Measurements from ENCODE around the gene CXCL17. TPM values are rescaled to one million over a fixed set of nuclear protein-coding genes. Genes with fewer than 3 reads are reported as not detected.

The CXCL17 gene
- total RNA-seq, 2 experiments from 2014 or later = not detected

DNA sequence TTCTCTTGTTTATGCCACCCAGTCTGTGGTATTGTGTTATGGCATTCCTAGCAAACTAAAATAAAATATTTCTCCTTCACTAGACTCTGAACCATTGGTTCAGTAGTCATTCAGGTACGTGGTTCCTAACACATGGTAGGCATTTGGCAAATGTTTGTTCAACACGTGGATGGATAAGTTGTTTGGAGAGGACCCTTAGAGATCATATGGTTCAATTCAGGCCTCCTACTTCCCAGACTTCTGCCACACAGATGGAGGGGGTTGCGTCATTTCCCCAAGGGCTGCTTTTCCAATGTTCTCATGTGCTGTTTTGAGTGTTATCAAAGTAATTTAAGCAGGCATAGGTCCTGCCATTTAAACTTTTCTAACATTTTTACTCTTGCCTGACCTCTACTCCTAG, 6.7 kb downstream of the CXCL17 start:
- no peak for DNase-seq
- no peaks in the 10 kb centered on the region for H3K9me3 Mint-ChIP-seq (ENCODE audit: insufficient read depth)
- ChIA-PET CTCF (interaction anchor here (0.6 to 3.1 kb wide), 4 partner anchors 10 to 92 kb away, joined by 3 to 21 read pairs (median 5); partner anchors contain the start of gene CEACAM1), POLR2A (interaction anchor here (1.5 kb wide), 1 partner anchor 12 kb away, joined by 5 read pairs; no protein-coding TSS in a partner anchor)
- H3K27me3 Mint-ChIP-seq (ENCODE audit: low read depth) = no peaks in the 10 kb centered on the region
- ATAC-seq = no peak
- no peaks in the 10 kb centered on the region for H3K36me3 Mint-ChIP-seq (ENCODE audit: low read depth)
- no peak overlapping the region for H3K27ac Mint-ChIP-seq
- no peak overlapping the region for H3K4me3 Mint-ChIP-seq
- H3K4me1 Mint-ChIP-seq (ENCODE audit: low read depth) = peaks cover 21% of the 10 kb centered on the region

DNA sequence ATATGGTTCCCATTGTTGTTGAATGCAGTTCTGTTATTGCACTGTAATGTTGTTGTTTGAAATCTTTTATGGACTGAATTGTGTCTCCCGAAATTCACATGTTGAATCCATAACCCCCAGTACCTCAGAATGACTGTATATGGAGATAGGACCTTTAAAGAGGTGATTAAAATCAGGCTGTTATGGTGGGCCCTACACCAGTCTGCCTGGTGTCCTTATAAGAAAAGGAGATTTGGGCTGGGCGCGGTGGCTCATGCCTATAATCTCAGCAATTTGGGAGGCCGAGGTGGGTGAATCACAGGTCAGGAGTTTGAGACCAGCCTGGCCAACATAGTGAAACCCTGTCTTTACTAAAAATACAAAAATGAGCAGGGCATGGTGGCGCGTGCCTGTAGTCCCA, 7.4 kb downstream of the CXCL17 start:
- POLR2A ChIA-PET = interaction anchor here (1.5 kb wide), 1 partner anchor 12 kb away, joined by 5 read pairs; no protein-coding TSS in a partner anchor
- Mint-ChIP-seq H3K4me1 (ENCODE audit: low read depth) (peaks cover 14% of the 10 kb centered on the region), H3K27me3 (ENCODE audit: low read depth) (no peaks in the 10 kb centered on the region), H3K36me3 (ENCODE audit: low read depth) (no peaks in the 10 kb centered on the region), H3K9me3 (ENCODE audit: insufficient read depth) (no peaks in the 10 kb centered on the region), H3K4me3 (no peak overlapping the region), H3K27ac (no peak overlapping the region)
- CTCF ChIA-PET = interaction anchor here (0.6 to 3.6 kb wide), 4 partner anchors 9 to 93 kb away, joined by 3 to 31 read pairs (median 5); partner anchors contain the start of gene CEACAM1
- DNase-seq = no peak
- ATAC-seq = no peak

DNA sequence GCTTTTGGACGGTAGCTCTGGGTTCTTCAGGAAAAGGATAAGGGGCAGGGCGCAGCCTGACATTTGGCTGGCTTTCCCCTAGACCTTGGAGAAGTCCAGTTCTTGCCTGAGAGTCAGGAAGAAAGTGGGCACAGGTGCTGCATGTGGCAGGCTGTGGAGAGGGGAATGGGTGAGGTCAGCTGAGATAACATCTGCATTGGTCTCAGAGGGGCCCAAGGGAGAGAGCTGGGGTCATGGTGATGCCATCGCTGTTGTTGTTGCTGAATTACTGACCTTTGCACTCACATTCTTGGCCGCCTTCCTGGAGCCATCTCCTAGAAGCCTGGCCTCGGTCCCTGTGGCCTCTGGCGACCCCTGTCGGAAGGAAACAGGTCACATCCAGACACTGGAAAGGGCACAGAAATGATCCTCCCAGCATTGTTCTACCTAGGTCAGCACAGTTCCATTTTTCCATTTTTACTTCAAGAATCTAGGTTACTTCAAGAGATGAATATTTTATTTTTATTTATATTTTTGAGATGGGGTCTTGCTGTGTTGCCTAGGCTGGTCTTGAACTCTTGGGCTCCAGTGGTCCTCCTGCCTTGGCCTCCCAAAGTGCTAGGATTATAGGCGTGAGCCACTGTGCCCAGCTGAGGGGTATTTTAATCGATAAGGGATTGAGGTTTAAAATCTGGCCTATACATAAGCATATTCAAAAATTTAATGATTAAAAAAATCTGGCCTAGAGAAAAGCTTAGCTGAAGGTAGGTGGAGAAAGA, 9.1 kb downstream of the CXCL17 start:
- peak; percentile 70 for ATAC-seq
- Mint-ChIP-seq H3K27me3 (ENCODE audit: low read depth) (no peaks in the 10 kb centered on the region), H3K4me3 (no peak overlapping the region), H3K9me3 (ENCODE audit: insufficient read depth) (no peaks in the 10 kb centered on the region), H3K4me1 (ENCODE audit: low read depth) (peaks cover 10% of the 10 kb centered on the region), H3K36me3 (ENCODE audit: low read depth) (no peaks in the 10 kb centered on the region), H3K27ac (no peak overlapping the region)
- ChIA-PET CTCF (interaction anchor here (0.6 to 3.6 kb wide), 16 partner anchors 9 to 310 kb away, joined by 3 to 31 read pairs (median 3); partner anchors contain the start of genes CEACAM1 and CXCL17), POLR2A (interaction anchor here (0.9 kb wide), 1 partner anchor 11 kb away, joined by 5 read pairs; no protein-coding TSS in a partner anchor)
- peak; percentile 73 for DNase-seq

DNA sequence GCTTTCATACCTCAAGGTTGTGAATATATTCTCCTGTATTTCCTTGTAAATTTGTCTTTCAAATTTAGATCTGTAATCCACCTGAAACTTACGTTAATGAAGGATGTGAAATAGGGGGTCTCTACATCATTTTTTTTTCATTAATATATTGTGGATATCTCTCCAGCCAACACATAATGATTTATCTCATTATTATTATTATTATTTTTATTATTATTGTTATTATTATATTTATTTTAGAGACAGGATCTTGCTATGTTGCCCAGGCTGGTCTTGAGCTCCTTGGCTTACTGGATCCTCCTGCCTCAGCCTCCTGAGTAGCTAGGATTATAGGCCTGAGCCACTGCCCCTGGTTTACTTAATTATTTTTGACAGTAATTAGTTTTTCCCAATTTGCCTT, 11.3 kb downstream of the CXCL17 start:
- ChIA-PET POLR2A (no interaction called here), CTCF (interaction anchor here (1.0 to 2.1 kb wide), 2 partner anchors 9 to 100 kb away, joined by 3 to 13 read pairs; no protein-coding TSS in a partner anchor)
- Mint-ChIP-seq H3K4me3 (no peak overlapping the region), H3K27ac (no peak overlapping the region), H3K36me3 (ENCODE audit: low read depth) (no peaks in the 10 kb centered on the region), H3K4me1 (ENCODE audit: low read depth) (peaks cover 5% of the 10 kb centered on the region), H3K27me3 (ENCODE audit: low read depth) (no peaks in the 10 kb centered on the region), H3K9me3 (ENCODE audit: insufficient read depth) (no peaks in the 10 kb centered on the region)
- DNase-seq (no peak), ATAC-seq (no peak)

DNA sequence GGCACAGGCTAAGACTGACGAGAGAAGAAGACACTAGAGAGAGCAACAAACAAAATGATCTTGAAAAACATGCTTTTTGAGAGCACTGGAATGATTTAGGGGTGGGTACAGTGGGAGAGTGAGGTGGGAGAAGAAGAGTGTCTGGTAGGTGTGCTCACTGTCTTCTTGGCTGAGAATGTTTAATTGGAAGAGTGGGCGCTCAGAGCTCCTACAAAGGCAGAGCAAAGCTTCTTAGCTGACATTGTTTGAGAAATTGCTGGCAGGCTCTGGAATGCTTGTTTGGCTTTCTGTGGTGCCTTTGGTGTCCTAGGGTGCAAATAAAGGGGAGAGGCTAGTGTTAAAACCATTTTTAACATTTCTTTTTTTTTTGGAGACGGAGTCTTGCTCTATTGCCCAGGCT, 14.1 kb downstream of the CXCL17 start:
- POLR2A ChIA-PET = no interaction called here
- DNase-seq = no peak
- Mint-ChIP-seq H3K27me3 (ENCODE audit: low read depth) (no peaks in the 10 kb centered on the region), H3K4me1 (ENCODE audit: low read depth) (peaks cover 12% of the 10 kb centered on the region), H3K27ac (no peak overlapping the region), H3K36me3 (ENCODE audit: low read depth) (no peaks in the 10 kb centered on the region), H3K9me3 (ENCODE audit: insufficient read depth) (no peaks in the 10 kb centered on the region), H3K4me3 (no peak overlapping the region)
- ATAC-seq = no peak
- CTCF ChIA-PET = interaction anchor here (1.1 to 1.7 kb wide), 2 partner anchors 8 to 12 kb away, joined by 3 to 10 read pairs; no protein-coding TSS in a partner anchor

DNA sequence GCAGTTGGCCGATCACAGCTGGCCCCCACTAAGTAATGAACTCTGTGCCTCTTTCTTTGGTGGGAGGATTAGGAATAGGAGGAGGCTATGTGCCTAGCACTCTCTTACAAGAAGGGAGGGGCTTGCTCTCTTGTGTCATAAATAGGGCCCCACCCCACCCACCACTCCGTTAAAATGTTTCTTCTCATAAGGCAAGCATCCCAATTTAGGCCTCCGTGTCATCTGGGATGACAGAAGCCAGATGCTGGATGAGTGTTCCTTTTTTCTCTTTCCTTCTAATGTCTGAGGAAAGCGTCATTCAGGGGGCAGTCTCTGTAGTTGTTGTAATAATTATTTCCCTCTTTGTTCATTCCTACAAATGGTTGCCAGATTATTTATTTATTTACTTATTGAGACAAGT, 15.4 kb downstream of the CXCL17 start, which contains the start of gene LIPE:
TSS of gene LIPE (minus strand) at position 76 of the 400 bp plus-strand sequence. CDS start 239 bp downstream, outside the sequence.
- H3K4me1 Mint-ChIP-seq (ENCODE audit: low read depth) = peaks cover 18% of the 10 kb centered on the region
- ChIA-PET CTCF (interaction anchor here (1.1 to 1.7 kb wide), 3 partner anchors 7 to 13 kb away, joined by 3 to 10 read pairs (median 4); no protein-coding TSS in a partner anchor), POLR2A (no interaction called here)
- H3K27me3 Mint-ChIP-seq (ENCODE audit: low read depth) = no peaks in the 10 kb centered on the region
- H3K9me3 Mint-ChIP-seq (ENCODE audit: insufficient read depth) = no peaks in the 10 kb centered on the region
- DNase-seq (no peak), ATAC-seq (no peak)
- no peak within 1 kb of the TSS for H3K27ac Mint-ChIP-seq
- H3K36me3 Mint-ChIP-seq (ENCODE audit: low read depth) = no peaks in the 10 kb centered on the region
- no peak within 1 kb of the TSS for H3K4me3 Mint-ChIP-seq

DNA sequence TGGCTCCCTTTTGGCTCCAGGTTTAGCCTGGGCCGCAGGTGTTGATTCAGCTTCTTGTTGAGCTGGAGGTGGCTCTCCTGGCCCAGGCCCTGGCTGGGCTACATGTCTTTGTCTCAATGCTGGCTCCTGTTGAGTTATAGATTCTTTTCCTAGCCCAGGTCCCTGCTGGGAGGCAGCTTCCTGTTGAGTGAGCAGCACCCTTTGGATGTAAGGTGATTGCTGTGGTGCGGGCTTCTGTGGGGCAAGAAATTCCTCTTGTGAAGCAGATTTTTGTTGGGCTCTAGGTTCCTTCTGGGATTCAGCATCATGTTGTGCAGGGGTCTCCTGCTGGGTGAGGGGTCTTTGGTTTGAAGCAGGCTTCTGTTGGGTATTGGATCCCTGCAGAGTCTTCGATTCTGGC, 16.1 kb downstream of the CXCL17 start:
- POLR2A ChIA-PET = interaction anchor here (0.5 kb wide), 1 partner anchor 358 kb away, joined by 3 read pairs; no protein-coding TSS in a partner anchor
- Mint-ChIP-seq H3K27ac (no peak overlapping the region), H3K27me3 (ENCODE audit: low read depth) (no peaks in the 10 kb centered on the region), H3K4me1 (ENCODE audit: low read depth) (peaks cover 24% of the 10 kb centered on the region), H3K4me3 (no peak overlapping the region), H3K36me3 (ENCODE audit: low read depth) (no peaks in the 10 kb centered on the region), H3K9me3 (ENCODE audit: insufficient read depth) (no peaks in the 10 kb centered on the region)
- no peak for ATAC-seq
- no peak for DNase-seq
- CTCF ChIA-PET = interaction anchor here (1.2 to 4.5 kb wide), 4 partner anchors 9 to 103 kb away, joined by 4 to 43 read pairs (median 8); no protein-coding TSS in a partner anchor

DNA sequence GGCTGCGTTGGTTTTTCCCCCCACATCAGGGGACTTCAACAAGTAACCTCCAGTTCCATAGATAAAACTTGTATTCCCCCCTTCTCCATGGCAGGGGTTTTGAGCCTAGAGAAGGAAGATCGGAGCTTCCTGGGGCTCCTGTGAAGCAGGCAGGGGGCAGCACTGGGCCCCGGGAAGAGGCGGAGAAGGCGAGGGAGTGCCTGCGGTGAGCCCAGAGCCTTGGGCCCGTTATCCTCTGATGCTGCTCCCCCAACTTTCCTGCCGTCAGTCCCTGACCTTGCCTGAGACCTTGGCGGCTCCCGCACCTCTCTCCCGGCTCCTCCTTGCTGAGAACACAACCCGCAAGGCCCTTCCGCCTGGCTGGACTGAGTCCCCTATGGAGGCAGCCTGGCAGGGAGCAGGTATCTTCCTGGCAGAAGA, 18.0 kb downstream of the CXCL17 start:
- Mint-ChIP-seq H3K27me3 (ENCODE audit: low read depth) (no peaks in the 10 kb centered on the region), H3K4me1 (ENCODE audit: low read depth) (peaks cover 43% of the 10 kb centered on the region), H3K27ac (no peak overlapping the region), H3K36me3 (ENCODE audit: low read depth) (peaks cover 6% of the 10 kb centered on the region), H3K4me3 (peak overlapping the region; percentile 98), H3K9me3 (ENCODE audit: insufficient read depth) (no peaks in the 10 kb centered on the region)
- ATAC-seq (no peak), DNase-seq (no peak)
- CTCF ChIA-PET = interaction anchor here (1.7 to 4.5 kb wide), 3 partner anchors 13 to 26 kb away, joined by 13 to 43 read pairs (median 24); no protein-coding TSS in a partner anchor
- POLR2A ChIA-PET = no interaction called here

DNA sequence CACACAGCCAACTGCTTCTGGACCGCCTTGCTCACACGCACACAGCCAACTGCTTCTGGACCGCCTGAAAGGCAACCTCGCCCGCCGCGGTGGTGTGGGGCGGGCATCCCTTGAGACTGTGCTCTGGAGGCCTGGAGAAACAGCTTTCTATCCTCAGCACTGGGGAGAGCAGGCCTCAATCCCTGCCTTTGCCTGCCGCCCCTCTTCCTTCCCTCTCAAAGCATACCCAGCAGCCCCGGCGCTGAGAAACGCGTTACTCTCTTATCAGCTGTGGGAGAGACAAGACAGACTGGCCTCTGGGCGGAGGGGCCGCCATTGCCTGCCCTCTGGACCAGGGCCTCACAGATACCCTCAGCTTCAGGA, 18.4 kb downstream of the CXCL17 start:
- ChIA-PET POLR2A (interaction anchor here (1.3 kb wide), 1 partner anchor 14 kb away, joined by 3 read pairs; no protein-coding TSS in a partner anchor), CTCF (interaction anchor here (1.5 to 4.5 kb wide), 4 partner anchors 9 to 26 kb away, joined by 8 to 43 read pairs (median 18); no protein-coding TSS in a partner anchor)
- ATAC-seq (no peak), DNase-seq (no peak)
- H3K4me3 Mint-ChIP-seq = peak overlapping the region; percentile 98
- no peaks in the 10 kb centered on the region for H3K9me3 Mint-ChIP-seq (ENCODE audit: insufficient read depth)
- H3K4me1 Mint-ChIP-seq (ENCODE audit: low read depth) = peaks cover 44% of the 10 kb centered on the region
- peaks cover 7% of the 10 kb centered on the region for H3K36me3 Mint-ChIP-seq (ENCODE audit: low read depth)
- no peaks in the 10 kb centered on the region for H3K27me3 Mint-ChIP-seq (ENCODE audit: low read depth)
- no peak overlapping the region for H3K27ac Mint-ChIP-seq

DNA sequence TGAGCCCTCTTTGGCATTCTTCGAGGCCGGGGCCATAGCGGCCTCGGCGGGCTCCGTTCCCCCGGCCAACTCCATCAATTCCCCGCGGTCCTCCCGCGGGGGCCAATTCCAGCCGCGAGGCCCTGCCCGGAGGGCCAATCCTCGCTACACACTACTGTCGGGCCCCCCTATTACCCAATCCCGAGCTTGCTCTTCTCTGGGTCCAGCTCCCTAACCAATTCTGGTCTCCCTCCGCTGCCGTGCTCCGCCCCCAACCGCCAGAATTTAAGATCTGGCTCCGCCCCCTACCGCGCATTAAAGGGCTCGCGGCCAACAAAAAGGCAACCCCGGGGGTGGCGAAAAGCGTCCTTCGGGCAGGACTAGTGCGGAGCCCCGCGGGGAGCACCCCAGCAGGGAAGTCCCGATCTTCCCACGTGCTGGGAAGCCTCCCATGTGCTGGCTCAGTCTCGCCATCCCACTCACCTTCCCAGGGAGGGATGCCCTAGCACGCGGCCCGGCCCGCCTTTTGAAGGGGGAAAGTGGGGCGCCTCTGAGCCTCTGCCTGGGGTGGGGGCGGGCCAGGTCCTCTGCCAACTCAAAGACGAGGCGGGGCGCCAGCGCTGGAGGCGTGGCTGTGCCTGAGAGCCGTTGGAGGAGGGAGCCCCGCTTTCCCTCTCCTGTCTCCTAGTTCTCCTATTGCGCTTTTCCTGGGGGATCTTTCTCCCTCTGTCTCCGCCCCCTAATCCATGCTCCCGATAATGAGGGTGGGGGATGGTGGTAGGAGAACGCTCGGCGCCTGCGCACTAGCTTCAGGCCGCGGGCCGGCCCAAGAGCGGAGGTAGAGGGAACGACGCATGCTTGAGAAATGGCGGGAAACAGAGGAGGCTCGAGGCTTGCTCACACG, 19.0 kb downstream of the CXCL17 start:
- peaks cover 45% of the 10 kb centered on the region for H3K4me1 Mint-ChIP-seq (ENCODE audit: low read depth)
- H3K27ac Mint-ChIP-seq = peak overlapping the region; percentile 94
- ChIA-PET POLR2A (interaction anchor here (1.2 to 1.6 kb wide), 4 partner anchors 9 to 104 kb away, joined by 3 to 5 read pairs (median 4); partner anchors contain the start of gene CEACAM1), CTCF (interaction anchor here (0.8 to 4.5 kb wide), 7 partner anchors 9 to 105 kb away, joined by 3 to 43 read pairs (median 8); partner anchors contain the start of gene CEACAM1)
- H3K27me3 Mint-ChIP-seq (ENCODE audit: low read depth) = no peaks in the 10 kb centered on the region
- peaks cover 9% of the 10 kb centered on the region for H3K36me3 Mint-ChIP-seq (ENCODE audit: low read depth)
- peak; percentile 98 for ATAC-seq
- no peaks in the 10 kb centered on the region for H3K9me3 Mint-ChIP-seq (ENCODE audit: insufficient read depth)
- peak overlapping the region; percentile 98 for H3K4me3 Mint-ChIP-seq
- DNase-seq = peak; percentile 96

Measured in activated CD8-positive, alpha-beta T cell treated with anti-CD3 and anti-CD28 coated beads, Interleukin-2, amount 10 ng/mL, durations not matched to agents 7 days and 5 days (primary cell).